HCT116 (cell line): ENCODE data around the gene EPB41L4A.

Source experiments
- EZH2 ChIP-seq: fragments of 200-600 bp; sonication (generic); IDR thresholded peaks from 2 replicates; pipeline ENCODE4 v1.6.1; 2017; ENCODE audit warnings: antibody characterized with exemption, mixed run types
- EZH2phosphoT487 ChIP-seq: fragments of 200-600 bp; IDR thresholded peaks from 2 replicates; pipeline ENCODE4 v1.6.1; 2018; ENCODE audit warnings: antibody characterized with exemption, borderline replicate concordance
- JUND ChIP-seq: IDR thresholded peaks from 2 replicates; pipeline ENCODE4 v1.6.1; 2012
- POLR2A ChIP-seq: IDR thresholded peaks from 2 replicates; pipeline ENCODE4 v1.7.0; 2011; ENCODE audit warnings: borderline replicate concordance; ENCODE audit not compliant: insufficient read depth, insufficient read length; ENCODE audit errors: extremely low read depth
- RAD21 ChIP-seq: IDR thresholded peaks from 2 replicates; pipeline ENCODE4 v1.6.1; 2012; ENCODE audit warnings: low read depth, mild to moderate bottlenecking
- ZFX ChIP-seq: fragments of 450-650 bp; IDR thresholded peaks from 2 replicates; pipeline ENCODE4 v1.6.1; 2017
- TF ChIP-seq, protein P1 (sequence below), 3 experiments: fragments of 200-600 bp in 1 of 3; sonication (generic) in 1 of 3; IDR thresholded peaks in 2 of 3; conservative IDR thresholded peaks in 1 of 3; 2 replicates each; pipeline ENCODE4 v1.5.1; 2012 to 2017; ENCODE audit warnings: low read depth in 2 of 3, low read length in 2 of 3, antibody characterized with exemption in 1 of 3, borderline replicate concordance in 1 of 3, control low read depth in 1 of 3, mild to moderate bottlenecking in 1 of 3, mixed read lengths in 1 of 3, mixed run types in 1 of 3, moderate library complexity in 1 of 3; ENCODE audit not compliant: insufficient read depth in 1 of 3
- TF ChIP-seq, protein P2 (sequence below): IDR thresholded peaks from 2 replicates; pipeline ENCODE4 v1.6.1; 2012; ENCODE audit warnings: low read depth

DNA sequence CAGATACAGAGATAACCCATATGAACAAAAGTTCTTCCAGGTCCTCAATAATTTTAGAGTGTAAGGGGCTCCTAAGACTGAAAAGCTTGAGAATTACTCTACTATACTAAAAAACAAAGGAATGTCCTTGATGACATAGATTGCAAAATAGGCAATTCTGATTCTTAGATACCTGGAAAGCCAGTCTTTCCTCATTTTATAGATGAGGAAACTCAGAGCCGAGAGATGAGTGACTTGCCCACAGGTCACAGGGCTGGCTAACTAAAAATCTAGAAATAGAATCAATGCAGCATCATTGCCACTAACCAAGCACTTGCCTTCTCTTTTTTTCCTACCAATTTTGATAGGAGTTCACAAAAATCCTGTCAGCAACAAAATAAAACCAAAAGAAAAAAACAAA is 101.2 kb downstream of the EPB41L4A start:
- TF ChIP-seq, protein P1, sequence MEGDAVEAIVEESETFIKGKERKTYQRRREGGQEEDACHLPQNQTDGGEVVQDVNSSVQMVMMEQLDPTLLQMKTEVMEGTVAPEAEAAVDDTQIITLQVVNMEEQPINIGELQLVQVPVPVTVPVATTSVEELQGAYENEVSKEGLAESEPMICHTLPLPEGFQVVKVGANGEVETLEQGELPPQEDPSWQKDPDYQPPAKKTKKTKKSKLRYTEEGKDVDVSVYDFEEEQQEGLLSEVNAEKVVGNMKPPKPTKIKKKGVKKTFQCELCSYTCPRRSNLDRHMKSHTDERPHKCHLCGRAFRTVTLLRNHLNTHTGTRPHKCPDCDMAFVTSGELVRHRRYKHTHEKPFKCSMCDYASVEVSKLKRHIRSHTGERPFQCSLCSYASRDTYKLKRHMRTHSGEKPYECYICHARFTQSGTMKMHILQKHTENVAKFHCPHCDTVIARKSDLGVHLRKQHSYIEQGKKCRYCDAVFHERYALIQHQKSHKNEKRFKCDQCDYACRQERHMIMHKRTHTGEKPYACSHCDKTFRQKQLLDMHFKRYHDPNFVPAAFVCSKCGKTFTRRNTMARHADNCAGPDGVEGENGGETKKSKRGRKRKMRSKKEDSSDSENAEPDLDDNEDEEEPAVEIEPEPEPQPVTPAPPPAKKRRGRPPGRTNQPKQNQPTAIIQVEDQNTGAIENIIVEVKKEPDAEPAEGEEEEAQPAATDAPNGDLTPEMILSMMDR (IDR thresholded peaks at IDR 0.05 in 2 of 3, conservative IDR thresholded peaks at IDR 0.05 in 1 of 3; ENCODE audit: borderline replicate concordance in 1 of 3, insufficient read depth in 1 of 3, low read depth in 2 of 3, low read length in 2 of 3) = no peak
- no peak for TF ChIP-seq RAD21
- TF ChIP-seq POLR2A = no peak
- TF ChIP-seq EZH2 = no peak
- TF ChIP-seq JUND = no peak
- TF ChIP-seq, protein P2, sequence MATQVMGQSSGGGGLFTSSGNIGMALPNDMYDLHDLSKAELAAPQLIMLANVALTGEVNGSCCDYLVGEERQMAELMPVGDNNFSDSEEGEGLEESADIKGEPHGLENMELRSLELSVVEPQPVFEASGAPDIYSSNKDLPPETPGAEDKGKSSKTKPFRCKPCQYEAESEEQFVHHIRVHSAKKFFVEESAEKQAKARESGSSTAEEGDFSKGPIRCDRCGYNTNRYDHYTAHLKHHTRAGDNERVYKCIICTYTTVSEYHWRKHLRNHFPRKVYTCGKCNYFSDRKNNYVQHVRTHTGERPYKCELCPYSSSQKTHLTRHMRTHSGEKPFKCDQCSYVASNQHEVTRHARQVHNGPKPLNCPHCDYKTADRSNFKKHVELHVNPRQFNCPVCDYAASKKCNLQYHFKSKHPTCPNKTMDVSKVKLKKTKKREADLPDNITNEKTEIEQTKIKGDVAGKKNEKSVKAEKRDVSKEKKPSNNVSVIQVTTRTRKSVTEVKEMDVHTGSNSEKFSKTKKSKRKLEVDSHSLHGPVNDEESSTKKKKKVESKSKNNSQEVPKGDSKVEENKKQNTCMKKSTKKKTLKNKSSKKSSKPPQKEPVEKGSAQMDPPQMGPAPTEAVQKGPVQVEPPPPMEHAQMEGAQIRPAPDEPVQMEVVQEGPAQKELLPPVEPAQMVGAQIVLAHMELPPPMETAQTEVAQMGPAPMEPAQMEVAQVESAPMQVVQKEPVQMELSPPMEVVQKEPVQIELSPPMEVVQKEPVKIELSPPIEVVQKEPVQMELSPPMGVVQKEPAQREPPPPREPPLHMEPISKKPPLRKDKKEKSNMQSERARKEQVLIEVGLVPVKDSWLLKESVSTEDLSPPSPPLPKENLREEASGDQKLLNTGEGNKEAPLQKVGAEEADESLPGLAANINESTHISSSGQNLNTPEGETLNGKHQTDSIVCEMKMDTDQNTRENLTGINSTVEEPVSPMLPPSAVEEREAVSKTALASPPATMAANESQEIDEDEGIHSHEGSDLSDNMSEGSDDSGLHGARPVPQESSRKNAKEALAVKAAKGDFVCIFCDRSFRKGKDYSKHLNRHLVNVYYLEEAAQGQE = no peak
- no peak for TF ChIP-seq EZH2phosphoT487
- no peak for TF ChIP-seq ZFX
